K562 (cell line): Measurements from ENCODE around the gene XCL1. TPM values are rescaled to one million over a fixed set of nuclear protein-coding genes. Genes with fewer than 3 reads are reported as not detected.

Source experiments
- ATAC-seq: fragments of 200-7000 bp; cut with Tn5 transposase; 3 replicates; pipeline ENCODE4 v1.9.1; 2020; ENCODE audit warnings: moderate library complexity
- BruUV-seq: library from RNA; stranded (reverse); fragments of 400-500 nt; replicated peaks from 2 replicates; lab custom pipeline; 2021; lab: Mats Ljungman, UMichigan
- CTCF ChIA-PET: fragments of 300-600 bp; formaldehyde crosslinking; extraction: SDS; loops from one replicate; lab custom pipeline; 2021; ENCODE audit warnings: low intra/inter-chr PET ratio; lab: Yijun Ruan, JAX
- POLR2A ChIA-PET: fragments of 300-600, 350-650 bp; sonication (Branson Sonifier 250); formaldehyde crosslinking; extraction: SDS; loops from one replicate; lab custom pipeline; 2021; ENCODE audit warnings: antibody characterized with exemption, inconsistent platforms; lab: Yijun Ruan, JAX
- DNase-seq, 4 experiments: peaks; one replicate each; pipeline versions ENCODE4 v3.0.0 to v3.0.0-alpha.2; 2011 to 2018; ENCODE audit warnings: low spot score in 3 of 4, mixed read lengths in 3 of 4; ENCODE audit errors: extremely low read depth in 1 of 4
- FAIRE-seq: peaks from 2 replicates; lab custom pipeline; 2011; peaks lifted over from hg19 to GRCh38; lab: Jason Lieb, UNC
- H2AFZ ChIP-seq: 2 replicates; pipeline ENCODE4 v1.6.0; 2011; ENCODE audit warnings: low read depth, low read length, control low read depth, inconsistent platforms
- H3K27ac ChIP-seq: fragments of 200-600 bp; 3 replicates; pipeline ENCODE4 v1.8.0; 2011; ENCODE audit warnings: low read depth, mild to moderate bottlenecking, control low read depth, inconsistent platforms, low read length, moderate library complexity, mixed read lengths; ENCODE audit errors: extremely low read depth
- H3K27me3 ChIP-seq, 2 experiments: fragments of 300-600 bp in 1 of 2; 2 replicates in 1 of 2; 3 replicates in 1 of 2; pipeline versions ENCODE4 v1.6.0 to v1.8.0; 2011; ENCODE audit warnings: inconsistent platforms in 2 of 2, low read length in 2 of 2, mild to moderate bottlenecking in 1 of 2, mixed read lengths in 1 of 2, moderate library complexity in 1 of 2; ENCODE audit not compliant: control insufficient read depth in 2 of 2, insufficient read depth in 2 of 2
- H3K36me3 ChIP-seq: fragments of 300-600 bp; 3 replicates; pipeline ENCODE4 v1.8.0; 2011; ENCODE audit warnings: mild to moderate bottlenecking, low read length, inconsistent platforms; ENCODE audit not compliant: control insufficient read depth, insufficient read depth
- H3K4me1 ChIP-seq, 2 experiments: fragments of 200-600 bp in 1 of 2; replicated peaks in 1 of 2; 2 replicates in 1 of 2; 3 replicates in 1 of 2; pipeline versions ENCODE4 v1.5.1 to v1.8.0; 2011; ENCODE audit warnings: inconsistent platforms in 2 of 2, low read length in 2 of 2, mild to moderate bottlenecking in 1 of 2, mixed read lengths in 1 of 2, moderate library complexity in 1 of 2; ENCODE audit not compliant: control insufficient read depth in 2 of 2, insufficient read depth in 2 of 2
- H3K4me2 ChIP-seq: 2 replicates; pipeline ENCODE4 v1.6.1; 2011; ENCODE audit warnings: low read length, control low read depth, inconsistent platforms, mixed read lengths; ENCODE audit not compliant: insufficient read depth
- H3K4me3 ChIP-seq: fragments of 200-600 bp; sonication (generic), shearing (Covaris generic); 2 replicates; pipeline ENCODE4 v1.5.1; 2016; ENCODE audit warnings: control low read depth, inconsistent platforms
- H3K79me2 ChIP-seq: fragments of 200-600 bp; 3 replicates; pipeline ENCODE4 v1.8.0; 2011; ENCODE audit warnings: low read length, inconsistent platforms; ENCODE audit not compliant: control insufficient read depth, insufficient read depth
- H3K9ac ChIP-seq, 2 experiments: 2 replicates each; pipeline versions ENCODE4 v1.6.0 to v1.6.1; 2011; ENCODE audit warnings: low read depth in 2 of 2, low read length in 2 of 2, control low read depth in 1 of 2, inconsistent platforms in 1 of 2, mild to moderate bottlenecking in 1 of 2, mixed read lengths in 1 of 2; ENCODE audit not compliant: insufficient read depth in 1 of 2
- H3K9me1 ChIP-seq: one replicate; pipeline ENCODE4 v1.6.0; 2011; ENCODE audit warnings: inconsistent platforms, mild to moderate bottlenecking, low read length, moderate library complexity; ENCODE audit not compliant: control insufficient read depth, insufficient read depth
- H3K9me3 ChIP-seq: replicated peaks from 2 replicates; pipeline ENCODE4 v1.5.1; 2011; ENCODE audit warnings: low read depth, low read length, inconsistent platforms; ENCODE audit not compliant: control insufficient read depth, insufficient read depth
- H4K20me1 ChIP-seq: replicated peaks from 2 replicates; pipeline ENCODE4 v1.6.1; 2011; ENCODE audit warnings: low read length, inconsistent platforms, mixed read lengths; ENCODE audit not compliant: control insufficient read depth, insufficient read depth
- IFI16 ChIP-seq: fragments of 250-450 bp; sonication (Bioruptor Pico); IDR thresholded peaks from 2 replicates; pipeline ENCODE4 v2.1.2; 2022; ENCODE audit warnings: mild to moderate bottlenecking, inconsistent platforms
- ZNF444 ChIP-seq: fragments of 250-450 bp; sonication (Bioruptor Pico); IDR thresholded peaks from 2 replicates; pipeline ENCODE4 v1.4.0; 2020; ENCODE audit warnings: mild to moderate bottlenecking, moderate library complexity
- ZNF584 ChIP-seq: fragments of 200-800 bp; sonication (Bioruptor generic); IDR thresholded peaks from 2 replicates; pipeline ENCODE4 v1.6.1; 2016; ENCODE audit warnings: low read depth, mild to moderate bottlenecking, missing genetic modification characterization, missing compliant biosample characterization
- WGBS: fragments of 100-300 bp; shearing (Covaris generic); methylation state at CpG from one replicate; pipeline ENCODE4 v1.1.6; 2016; ENCODE audit warnings: low coverage, mixed read lengths; ENCODE audit not compliant: insufficient coverage; ENCODE audit errors: missing lambda C conversion rate; 5-methylcytosine and 5-hydroxymethylcytosine counted together
- in situ Hi-C: fragments of 300-500 bp; cut with MboI; formaldehyde crosslinking; loops from 4 replicates; pipeline ENCODE4 v1.15.0; 2018; ENCODE audit warnings: inconsistent platforms, mixed read lengths
- intact Hi-C: fragments of 100-400 bp; cut with micrococcal nuclease; formaldehyde crosslinking; loops from 2 replicates; pipeline ENCODE4 v1.14.2; 2022
- polyA plus RNA-seq, 8 experiments: library from polyadenylated mRNA; depleted of rRNA in 4 of 8; stranded (reverse) in 5 of 8; unstranded in 3 of 8; fragments of >200 nt; fragmentation: Nextera tagmentation in 2 of 8; fragmentation: Illumina TruSeq in 1 of 8; extraction: Ambion mirVana in 2 of 8; extraction: Trizol in 1 of 8; gene quantifications; 2 replicates each; pipeline versions ENCODE4 v1.2.1 to v1.2.3, GENCODE V29; 2011 to 2014; ENCODE audit warnings: inconsistent platforms in 1 of 8, missing spikeins in 1 of 8
- total RNA-seq, 7 experiments: library from RNA; depleted of rRNA in 6 of 7; stranded (reverse); fragments of >200 nt in 6 of 7; fragmentation: Illumina TruSeq in 2 of 7; extraction: Trizol in 2 of 7; gene quantifications; 2 replicates each; pipeline versions ENCODE4 v1.2.1 to v1.2.3, GENCODE V29; 2011 to 2021; ENCODE audit warnings: low replicate concordance in 1 of 7
- TF ChIP-seq, protein P1 (sequence below), 2 experiments: fragments of 450-650 bp in 1 of 2; sonication (generic) in 1 of 2; formaldehyde crosslinking in 1 of 2; IDR thresholded peaks in 1 of 2; conservative IDR thresholded peaks in 1 of 2; 2 replicates each; pipeline versions ENCODE4 v1.6.1 to v1.8.1; 2016 to 2023; ENCODE audit warnings: mild to moderate bottlenecking in 2 of 2, moderate library complexity in 2 of 2, inconsistent platforms in 1 of 2, missing genetic modification reagents in 1 of 2

The XCL1 gene
- total and polyA plus RNA-seq, 9 of the 15 experiments (the other 6 are each of a cell fraction or from before 2014, with no cell fraction given), result 0.06 to 0.09 (median 0.06) TPM; not detected in 6

DNA sequence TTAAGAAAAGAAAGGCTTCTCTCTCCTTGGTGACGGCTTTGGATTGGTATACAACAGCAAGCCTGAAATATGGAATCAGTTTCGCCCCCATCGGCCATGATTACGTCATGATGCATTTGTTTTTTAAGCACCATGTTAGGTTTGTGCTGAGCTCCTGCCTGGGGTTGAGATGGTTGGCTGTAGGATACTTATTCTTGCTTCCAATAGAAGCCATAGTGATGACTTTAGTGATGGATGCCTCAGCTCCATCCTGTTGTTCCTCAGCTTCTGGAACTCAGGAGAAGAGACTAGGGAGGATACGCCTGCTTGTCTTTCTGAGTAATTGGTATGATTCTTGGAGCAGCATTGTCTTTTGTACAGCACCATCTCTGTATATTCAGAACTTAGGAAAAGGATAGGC is 14.7 kb downstream of the XCL1 start:
- Histone ChIP-seq H3K27ac (no peak overlapping the region), H3K9ac (no peak overlapping the region), H3K79me2 (no peaks in the 10 kb centered on the region), H3K36me3 (no peaks in the 10 kb centered on the region), H2AFZ (no peak overlapping the region), H3K9me3 (no peaks in the 10 kb centered on the region), H3K9me1 (no peaks in the 10 kb centered on the region), H3K4me2 (no peak overlapping the region), H3K4me1 (no peaks in the 10 kb centered on the region), H4K20me1 (no peaks in the 10 kb centered on the region), H3K27me3 (no peaks in the 10 kb centered on the region; a peak in 1 of 5 replicates), H3K4me3 (no peak overlapping the region)
- FAIRE-seq, result no peak
- WGBS, result 1% methylated on average over 5 of the region's 5 CpGs
- ATAC-seq, result no peak
- no peak for DNase-seq
- POLR2A ChIA-PET, result no interaction called here
- intact Hi-C loops, result no loop called here
- CTCF ChIA-PET, result no interaction called here
- in situ Hi-C loops, result no loop called here
- TF ChIP-seq IFI16 (CRISPR knock-in tag), result no peak
- TF ChIP-seq, protein P1, sequence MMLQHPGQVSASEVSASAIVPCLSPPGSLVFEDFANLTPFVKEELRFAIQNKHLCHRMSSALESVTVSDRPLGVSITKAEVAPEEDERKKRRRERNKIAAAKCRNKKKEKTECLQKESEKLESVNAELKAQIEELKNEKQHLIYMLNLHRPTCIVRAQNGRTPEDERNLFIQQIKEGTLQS (IDR thresholded peaks at IDR 0.05), result peak; percentile 41; the same call in 1 of the 2 replicates
- TF ChIP-seq, protein P1 (CRISPR knock-in tag; conservative IDR thresholded peaks at IDR 0.05), result no peak
- no TSS peak for BruUV-seq

DNA sequence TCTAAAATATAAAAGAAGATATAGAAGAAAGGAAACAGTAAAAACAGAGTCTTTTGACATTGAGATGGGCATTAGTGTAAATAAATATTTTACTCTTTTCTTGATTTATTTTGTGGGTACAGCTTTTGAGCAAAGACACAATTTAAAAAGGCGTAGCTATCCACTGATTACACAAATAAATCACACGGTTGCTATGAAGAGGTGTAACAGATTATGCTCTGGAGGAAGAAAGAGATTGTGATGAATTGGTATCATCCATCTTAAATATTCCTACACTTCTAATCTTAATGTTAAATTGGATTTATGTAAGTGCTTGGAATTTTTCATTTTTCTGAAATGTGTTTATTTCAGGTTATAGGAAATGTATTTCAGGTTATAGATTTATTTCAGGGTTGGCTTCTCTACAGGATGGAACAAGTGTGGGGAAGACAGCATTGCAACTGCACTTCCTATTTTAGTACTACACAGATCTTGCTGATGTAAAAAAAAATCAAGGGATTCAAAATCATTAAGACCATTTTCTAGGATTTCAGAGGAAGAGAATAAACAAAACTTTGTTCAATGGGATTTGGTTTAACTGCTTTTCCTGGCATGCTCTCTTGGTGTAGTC is 15.3 kb downstream of the XCL1 start:
- no peaks in the 10 kb centered on the region for H3K79me2 ChIP-seq
- H3K9ac ChIP-seq, result no peak overlapping the region
- H3K9me1 ChIP-seq, result no peaks in the 10 kb centered on the region
- H3K4me1 ChIP-seq, result no peaks in the 10 kb centered on the region
- H3K27ac ChIP-seq, result no peak overlapping the region
- no peak overlapping the region for H2AFZ ChIP-seq
- in situ Hi-C loops (no loop called here), intact Hi-C loops (no loop called here)
- TF ChIP-seq ZNF444 (CRISPR knock-in tag), result no peak
- no peak for TF ChIP-seq ZNF584 (CRISPR knock-in tag)
- DNase-seq (no peak), ATAC-seq (no peak), FAIRE-seq (no peak)
- H3K4me2 ChIP-seq, result no peak overlapping the region
- ChIA-PET POLR2A (no interaction called here), CTCF (no interaction called here)
- 3% methylated on average over 2 of the region's 2 CpGs for whole genome bisulfite sequencing
- H3K36me3 ChIP-seq, result no peaks in the 10 kb centered on the region
- H4K20me1 ChIP-seq, result no peaks in the 10 kb centered on the region
- BruUV-seq, result no TSS peak
- H3K27me3 ChIP-seq, result no peaks in the 10 kb centered on the region; a peak in 1 of 5 replicates
- H3K9me3 ChIP-seq, result no peaks in the 10 kb centered on the region
- no peak overlapping the region for H3K4me3 ChIP-seq
